Duodenal mucosa (tissue), 2 donors: ENCODE results near the gene SPI1.
A peak's percentile ranks its signal among the peaks of the same experiment; 100 is the strongest.

Source experiments
- H3K27ac ChIP-seq: one replicate; pipeline ENCODE4 v1.7.0; 2013; ENCODE audit warnings: low read depth, low read length
- H3K27me3 ChIP-seq, 2 donors: one replicate each; pipeline ENCODE4 v1.7.0; 2013; ENCODE audit warnings: low read length in 2 of 2, control low read depth in 1 of 2; ENCODE audit not compliant: insufficient read depth in 2 of 2, control insufficient read depth in 1 of 2
- H3K36me3 ChIP-seq, 2 donors: one replicate each; pipeline ENCODE4 v1.7.0; 2013; ENCODE audit warnings: low read length in 2 of 2, control low read depth in 1 of 2; ENCODE audit not compliant: insufficient read depth in 2 of 2, control insufficient read depth in 1 of 2
- H3K4me1 ChIP-seq, 2 donors: one replicate each; pipeline ENCODE4 v1.7.0; 2013; ENCODE audit warnings: low read length in 2 of 2, control low read depth in 1 of 2; ENCODE audit not compliant: insufficient read depth in 2 of 2, control insufficient read depth in 1 of 2
- H3K4me3 ChIP-seq, 2 donors: one replicate each; pipeline ENCODE4 v1.7.0; 2013; ENCODE audit warnings: low read length in 2 of 2, low read depth in 1 of 2
- H3K9ac ChIP-seq, 2 donors: one replicate each; pipeline ENCODE4 v1.7.0; 2013; ENCODE audit warnings: low read length in 2 of 2, low read depth in 1 of 2
- H3K9me3 ChIP-seq, 2 donors: one replicate each; pipeline ENCODE4 v1.7.0; 2013; ENCODE audit warnings: low read length in 2 of 2, control low read depth in 1 of 2; ENCODE audit not compliant: control insufficient read depth in 1 of 2

SPI1 gene

GRCh38 chr11:47394322-47395222 lies 16.2 kb upstream of the SPI1 start:
- no peaks in the 10 kb centered on the region for H3K36me3 ChIP-seq
- peaks cover 10 to 28% of the 10 kb centered on the region in 2 donors for H3K4me1 ChIP-seq
- peak overlapping the region; percentile 29 to 45 for H3K4me3 ChIP-seq
- no peaks in the 10 kb centered on the region for H3K9me3 ChIP-seq
- peak overlapping the region; percentile 38 to 59 for H3K9ac ChIP-seq
- peak overlapping the region; percentile 79 for H3K27ac ChIP-seq
- no peaks in the 10 kb centered on the region for H3K27me3 ChIP-seq

DNA sequence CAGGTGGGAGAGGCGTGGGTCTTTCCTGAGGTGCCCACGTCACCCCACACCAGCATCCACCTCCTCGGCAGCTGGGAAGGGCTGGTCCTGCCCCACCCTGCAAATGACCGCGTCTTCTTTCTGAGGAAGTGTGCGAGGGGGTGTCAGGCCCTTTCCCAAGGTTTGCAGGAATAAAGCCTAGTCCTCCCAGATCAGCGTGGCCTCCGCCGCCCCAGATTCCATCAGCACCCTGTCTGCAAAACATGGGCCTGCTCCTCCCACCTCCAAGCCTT lies 15.6 kb upstream of the SPI1 start:
- Histone ChIP-seq H3K27ac (peak overlapping the region; percentile 70), H3K9me3 (no peaks in the 10 kb centered on the region), H3K4me3 (peak overlapping the region; percentile 29 to 45), H3K9ac (peak overlapping the region in 1 of 2 donors; percentile 38), H3K27me3 (no peaks in the 10 kb centered on the region), H3K36me3 (no peaks in the 10 kb centered on the region), H3K4me1 (peaks cover 10 to 30% of the 10 kb centered on the region in 2 donors)

GRCh38 chr11:47393163-47394049 lies 15.1 kb upstream of the SPI1 start:
- H3K9ac ChIP-seq, result no peak overlapping the region
- peaks cover 10 to 30% of the 10 kb centered on the region in 2 donors for H3K4me1 ChIP-seq
- no peaks in the 10 kb centered on the region for H3K36me3 ChIP-seq
- H3K4me3 ChIP-seq, result peak overlapping the region; percentile 29 to 45
- H3K9me3 ChIP-seq, result no peaks in the 10 kb centered on the region
- peak overlapping the region; percentile 70 for H3K27ac ChIP-seq
- H3K27me3 ChIP-seq, result no peaks in the 10 kb centered on the region

DNA sequence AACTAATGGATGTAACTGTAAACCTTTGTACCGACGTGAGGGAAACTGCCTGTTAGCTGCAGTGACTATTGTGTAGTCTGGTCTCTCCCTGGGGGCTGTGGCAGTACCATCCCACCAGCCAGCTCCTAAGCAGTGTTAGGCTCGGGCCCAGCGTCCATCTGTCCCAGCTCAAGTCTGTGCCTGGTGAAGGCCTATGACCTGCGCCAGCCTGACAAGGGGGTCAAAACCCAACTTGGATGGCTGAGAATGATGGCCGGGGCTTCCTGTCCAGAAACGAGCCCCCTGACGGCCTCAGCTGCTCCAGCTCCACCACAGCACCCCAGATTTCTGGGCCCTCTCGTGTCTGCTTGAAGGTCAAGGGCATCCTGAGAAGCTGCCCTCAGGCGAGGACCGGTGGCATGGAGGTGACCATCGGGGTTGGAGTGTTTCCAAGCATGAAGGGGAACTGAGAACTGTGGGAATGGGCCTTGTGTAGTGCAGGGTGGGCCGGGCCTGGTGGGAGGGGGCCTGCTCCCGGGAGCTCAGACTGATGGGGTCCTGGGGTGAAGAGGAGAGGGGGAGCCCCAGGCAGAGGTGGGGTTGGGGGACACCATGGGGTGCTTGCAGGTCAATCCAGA lies 14.3 kb upstream of the SPI1 start:
- H3K27me3 ChIP-seq, result no peaks in the 10 kb centered on the region
- H3K9ac ChIP-seq, result no peak overlapping the region
- H3K27ac ChIP-seq, result no peak overlapping the region
- no peaks in the 10 kb centered on the region for H3K36me3 ChIP-seq
- no peak overlapping the region for H3K4me3 ChIP-seq
- peaks cover 10 to 30% of the 10 kb centered on the region in 2 donors for H3K4me1 ChIP-seq
- H3K9me3 ChIP-seq, result no peaks in the 10 kb centered on the region

- Histone ChIP-seq H3K27me3 (no peaks in the 10 kb centered on the region), H3K4me1 (peaks cover 10 to 30% of the 10 kb centered on the region in 2 donors), H3K9me3 (no peaks in the 10 kb centered on the region), H3K27ac (no peak overlapping the region), H3K4me3 (no peak overlapping the region), H3K9ac (no peak overlapping the region), H3K36me3 (no peaks in the 10 kb centered on the region)
Observed at GRCh38 chr11:47391711-47392432, 13.5 kb upstream of the SPI1 start.

DNA sequence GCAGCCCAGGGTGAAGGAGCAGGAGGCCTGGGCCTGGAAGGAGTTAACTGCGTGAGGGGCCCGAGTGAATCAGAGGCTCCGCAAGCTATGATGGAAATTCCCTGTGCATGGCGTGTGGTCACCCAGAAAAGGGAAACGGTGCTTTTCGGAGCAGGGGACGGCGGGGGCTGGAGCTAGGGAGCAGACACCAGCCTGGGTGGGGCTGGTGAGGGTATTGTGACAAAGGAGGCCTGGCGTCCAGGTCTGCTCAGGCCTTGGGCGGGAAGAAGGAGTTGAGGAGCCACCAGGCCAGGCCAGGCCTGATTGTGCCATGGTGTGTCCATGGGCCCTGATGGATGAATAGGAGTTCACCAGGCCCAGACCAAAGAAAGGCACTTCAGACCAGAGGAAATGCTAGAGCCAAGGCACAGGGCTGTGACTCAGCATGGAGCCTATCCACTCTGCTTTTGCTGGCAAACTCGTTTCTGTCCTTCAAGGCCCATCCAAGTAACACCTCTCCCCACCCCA lies 12.8 kb upstream of the SPI1 start:
- no peak overlapping the region for H3K4me3 ChIP-seq
- no peak overlapping the region for H3K9ac ChIP-seq
- no peaks in the 10 kb centered on the region for H3K27me3 ChIP-seq
- no peaks in the 10 kb centered on the region for H3K9me3 ChIP-seq
- H3K4me1 ChIP-seq, result peaks cover 10 to 30% of the 10 kb centered on the region in 2 donors
- no peaks in the 10 kb centered on the region for H3K36me3 ChIP-seq
- no peak overlapping the region for H3K27ac ChIP-seq

DNA sequence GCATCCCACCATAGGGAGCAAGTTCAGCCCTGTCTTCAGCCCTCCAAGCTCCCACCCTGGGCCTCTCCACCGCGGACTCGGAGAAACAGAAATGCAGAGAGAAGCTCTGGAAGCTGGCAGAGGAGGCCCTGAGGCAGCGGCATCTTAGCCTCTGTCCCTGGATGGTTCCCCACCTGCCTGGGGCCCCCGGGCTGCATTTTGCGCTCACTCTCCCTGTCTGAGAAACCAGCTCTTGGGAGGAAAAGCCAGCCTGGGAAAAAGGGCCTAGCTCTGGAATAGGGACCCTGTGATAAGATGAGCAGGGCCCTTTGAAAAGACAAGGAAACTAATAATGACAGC lies 12.0 kb upstream of the SPI1 start:
- peaks cover 10 to 27% of the 10 kb centered on the region in 2 donors for H3K4me1 ChIP-seq
- no peaks in the 10 kb centered on the region for H3K9me3 ChIP-seq
- no peak overlapping the region for H3K4me3 ChIP-seq
- H3K27ac ChIP-seq, result no peak overlapping the region
- H3K36me3 ChIP-seq, result no peaks in the 10 kb centered on the region
- no peak overlapping the region for H3K9ac ChIP-seq
- H3K27me3 ChIP-seq, result no peaks in the 10 kb centered on the region

DNA sequence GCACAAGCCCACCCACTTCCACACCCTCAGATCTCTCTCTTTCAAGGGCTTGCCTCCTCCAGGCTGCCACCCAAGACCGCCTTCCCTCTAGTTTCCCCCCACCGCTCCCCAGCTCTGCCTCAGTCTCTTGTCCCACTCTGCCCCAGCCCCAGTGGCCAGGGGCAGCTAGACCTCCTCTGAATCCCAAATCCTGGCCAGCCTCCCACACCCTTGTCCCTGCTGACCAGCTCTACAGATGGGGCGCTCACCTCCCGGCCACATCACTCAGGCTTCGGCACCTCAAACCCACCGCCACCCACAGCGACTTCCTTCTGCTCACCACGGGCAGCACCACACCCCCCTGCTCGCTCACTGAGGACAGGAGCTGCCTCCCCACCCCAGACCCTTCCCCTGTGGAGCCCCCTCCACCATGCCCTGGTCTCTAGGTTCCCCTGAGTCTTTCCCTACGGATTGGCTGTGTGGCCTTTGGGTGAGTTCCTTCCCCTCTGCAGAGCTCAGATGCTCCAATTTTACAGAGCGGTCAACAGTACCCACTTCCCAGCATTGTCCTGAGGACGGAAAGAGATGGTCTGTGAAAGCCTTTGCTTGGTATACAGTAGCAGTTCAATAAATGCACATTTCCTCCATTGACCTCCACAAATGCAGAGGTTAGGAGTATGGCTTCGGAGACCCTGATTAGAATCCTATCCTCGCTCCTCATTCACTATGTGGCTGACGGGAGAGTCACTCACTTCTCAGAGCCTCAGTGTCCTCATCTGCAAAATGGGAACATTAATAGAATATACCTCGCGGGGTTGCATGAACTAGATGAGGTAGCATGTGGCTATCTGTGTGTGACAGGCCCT lies 11.5 kb upstream of the SPI1 start:
- Histone ChIP-seq H3K4me3 (no peak overlapping the region), H3K4me1 (peaks cover 10 to 22% of the 10 kb centered on the region in 2 donors), H3K9ac (no peak overlapping the region), H3K36me3 (no peaks in the 10 kb centered on the region), H3K9me3 (no peaks in the 10 kb centered on the region), H3K27me3 (no peaks in the 10 kb centered on the region), H3K27ac (no peak overlapping the region)
